GM12892 (cell line): ENCODE measurements around the gene LDLRAD4.

Source experiments
- POLR2A ChIP-seq: IDR thresholded peaks from 2 replicates; pipeline ENCODE4 v1.6.1; 2011; ENCODE audit warnings: low read depth, low read length, control low read depth
- POLR2AphosphoS5 ChIP-seq: IDR thresholded peaks from 2 replicates; pipeline ENCODE4 v1.6.1; 2011; ENCODE audit warnings: low read depth, low read length, control low read depth
- TAF1 ChIP-seq: IDR thresholded peaks from 2 replicates; pipeline ENCODE4 v1.6.1; 2011; ENCODE audit warnings: low read depth, mild to moderate bottlenecking, control low read depth, low read length, borderline replicate concordance

- no peak for TF ChIP-seq POLR2A
- no peak for TF ChIP-seq POLR2AphosphoS5
- TF ChIP-seq TAF1: no peak
Measured at GRCh38 chr18:13374096-13374467, 155.5 kb downstream of the LDLRAD4 start.
